H1 (cell line): Measurements from ENCODE around the gene HEATR5A. TPM values are rescaled to one million over a fixed set of nuclear protein-coding genes. Genes with fewer than 3 reads are reported as not detected.

Experiments
- CTCF ChIA-PET: fragments of 300-600 bp; sonication (Branson Sonifier 250); formaldehyde crosslinking; loops from one replicate; lab custom pipeline; 2021; ENCODE audit not compliant: partially characterized antibody; lab: Charles Lee
- POLR2A ChIA-PET: fragments of 300-600 bp; sonication (Branson Sonifier 250); formaldehyde crosslinking; loops from one replicate; lab custom pipeline; 2021; ENCODE audit warnings: inconsistent platforms; ENCODE audit not compliant: partially characterized antibody; lab: Charles Lee
- DNase-seq, 2 experiments: peaks; one replicate each; pipeline versions ENCODE4 v3.0.0 to v3.0.0-alpha.2; 2010 to 2022; ENCODE audit warnings: low spot score in 2 of 2, low read depth in 1 of 2, mixed read lengths in 1 of 2
- FAIRE-seq: peaks from 2 replicates; lab custom pipeline; 2011; peaks lifted over from hg19 to GRCh38; lab: Jason Lieb, UNC
- H2AFZ ChIP-seq: 2 replicates; pipeline ENCODE4 v1.8.1; 2012; ENCODE audit warnings: low read length, inconsistent platforms
- H2AK5ac ChIP-seq: 2 replicates; pipeline ENCODE4 v1.6.1; 2013; ENCODE audit warnings: low read depth, low read length
- H2BK120ac ChIP-seq: replicated peaks from 2 replicates; pipeline ENCODE3; 2013; ENCODE audit warnings: low read depth, low read length, inconsistent platforms
- H2BK12ac ChIP-seq: 2 replicates; pipeline ENCODE4 v1.6.1; 2013; ENCODE audit warnings: low read depth, low read length
- H2BK15ac ChIP-seq: 2 replicates; pipeline ENCODE4 v1.6.1; 2013; ENCODE audit warnings: low read length
- H2BK20ac ChIP-seq: 2 replicates; pipeline ENCODE4 v1.6.1; 2013; ENCODE audit warnings: low read length
- H2BK5ac ChIP-seq: 2 replicates; pipeline ENCODE4 v1.6.1; 2013; ENCODE audit warnings: low read depth, low read length
- H3K14ac ChIP-seq: 2 replicates; pipeline ENCODE4 v1.6.1; 2013; ENCODE audit warnings: inconsistent platforms; ENCODE audit not compliant: insufficient read length
- H3K18ac ChIP-seq: 2 replicates; pipeline ENCODE4 v1.6.1; 2013; ENCODE audit warnings: low read length; ENCODE audit errors: extremely low read depth
- H3K23ac ChIP-seq: 2 replicates; pipeline ENCODE4 v1.6.1; 2013; ENCODE audit warnings: inconsistent platforms; ENCODE audit not compliant: insufficient read length
- H3K23me2 ChIP-seq: 2 replicates; pipeline ENCODE4 v1.6.1; 2013; ENCODE audit warnings: low read depth, low read length
- H3K27ac ChIP-seq: 2 replicates; pipeline ENCODE4 v1.6.1; 2011; ENCODE audit warnings: low read depth, low read length, inconsistent platforms
- H3K27me3 ChIP-seq, 4 experiments: replicated peaks in 1 of 4; 1 replicate in 1 of 4; 2 replicates in 3 of 4; pipeline versions ENCODE4 v1.6.1 to v1.8.1; 2011 to 2013; ENCODE audit warnings: low read length in 3 of 4, mild to moderate bottlenecking in 3 of 4, inconsistent platforms in 2 of 4, mixed read lengths in 2 of 4, moderate library complexity in 1 of 4; ENCODE audit not compliant: control insufficient read depth in 3 of 4, insufficient read depth in 3 of 4; ENCODE audit errors: extremely low read depth in 1 of 4
- H3K36me3 ChIP-seq, 4 experiments: 2 replicates each; pipeline versions ENCODE4 v1.6.1 to v1.8.1; 2011 to 2013; ENCODE audit warnings: mild to moderate bottlenecking in 4 of 4, low read length in 3 of 4, moderate library complexity in 2 of 4, control low read depth in 1 of 4, inconsistent platforms in 1 of 4; ENCODE audit not compliant: insufficient read depth in 4 of 4, control insufficient read depth in 2 of 4
- H3K4ac ChIP-seq: replicated peaks from 2 replicates; pipeline ENCODE3; 2013; ENCODE audit warnings: low read length, low read depth, mixed read lengths, inconsistent platforms; ENCODE audit not compliant: insufficient read length
- H3K4me1 ChIP-seq, 4 experiments: replicated peaks in 1 of 4; 1 replicate in 1 of 4; 2 replicates in 3 of 4; pipeline versions ENCODE4 v1.6.1 to v1.8.1; 2011 to 2013; ENCODE audit warnings: low read length in 3 of 4, inconsistent platforms in 2 of 4, mixed read lengths in 1 of 4; ENCODE audit not compliant: insufficient read depth in 4 of 4, control insufficient read depth in 3 of 4
- H3K4me2 ChIP-seq, 2 experiments: 2 replicates each; pipeline versions ENCODE4 v1.6.1 to v1.8.1; 2011 to 2013; ENCODE audit warnings: low read depth in 2 of 2, low read length in 2 of 2, control low read depth in 1 of 2, inconsistent platforms in 1 of 2, mild to moderate bottlenecking in 1 of 2; ENCODE audit not compliant: insufficient read depth in 1 of 2
- H3K4me3 ChIP-seq, 4 experiments: fragments of 200-600, 300-600 bp in 1 of 4; sonication (generic), shearing (Covaris generic), sonication (Bioruptor Twin) in 1 of 4; 2 replicates each; pipeline versions ENCODE4 v1.5.1 to v1.8.1; 2011 to 2016; ENCODE audit warnings: low read length in 4 of 4, low read depth in 3 of 4, control low read depth in 2 of 4, inconsistent platforms in 2 of 4, mild to moderate bottlenecking in 2 of 4, mixed read lengths in 1 of 4, moderate library complexity in 1 of 4; ENCODE audit not compliant: insufficient read depth in 2 of 4; ENCODE audit errors: extremely low read depth in 1 of 4
- H3K56ac ChIP-seq: replicated peaks from 2 replicates; pipeline ENCODE3; 2013; ENCODE audit warnings: low read depth, mild to moderate bottlenecking, mixed read lengths, low read length, inconsistent platforms; ENCODE audit not compliant: insufficient read length
- H3K79me1 ChIP-seq: 2 replicates; pipeline ENCODE4 v1.6.1; 2013; ENCODE audit warnings: low read depth, low read length, control low read depth
- H3K79me2 ChIP-seq, 2 experiments: 2 replicates each; pipeline versions ENCODE4 v1.6.1 to v1.8.1; 2012 to 2013; ENCODE audit warnings: low read length in 2 of 2, mild to moderate bottlenecking in 2 of 2, inconsistent platforms in 1 of 2; ENCODE audit not compliant: insufficient read depth in 2 of 2, control insufficient read depth in 1 of 2
- H3K9ac ChIP-seq, 4 experiments: replicated peaks in 1 of 4; 1 replicate in 1 of 4; 2 replicates in 3 of 4; pipeline versions ENCODE4 v1.6.1 to v1.8.1; 2011 to 2013; ENCODE audit warnings: low read depth in 3 of 4, low read length in 3 of 4, control low read depth in 2 of 4, mild to moderate bottlenecking in 2 of 4, moderate library complexity in 2 of 4, inconsistent platforms in 1 of 4; ENCODE audit errors: extremely low read depth in 1 of 4
- H3K9me3 ChIP-seq, 2 experiments: 2 replicates each; pipeline versions ENCODE4 v1.6.1 to v1.8.1; 2012 to 2013; ENCODE audit warnings: mild to moderate bottlenecking in 2 of 2, moderate library complexity in 2 of 2, control low read depth in 1 of 2, inconsistent platforms in 1 of 2, low read depth in 1 of 2, low read length in 1 of 2, mixed read lengths in 1 of 2; ENCODE audit not compliant: insufficient read depth in 2 of 2
- H4K20me1 ChIP-seq, 2 experiments: replicated peaks in 1 of 2; 2 replicates each; pipeline versions ENCODE3 to v1.8.1; 2011 to 2013; ENCODE audit warnings: inconsistent platforms in 2 of 2, low read length in 2 of 2, mild to moderate bottlenecking in 1 of 2; ENCODE audit not compliant: insufficient read depth in 2 of 2, control insufficient read depth in 1 of 2
- H4K5ac ChIP-seq: 2 replicates; pipeline ENCODE4 v1.6.1; 2013; ENCODE audit warnings: low read length, low read depth, mixed read lengths, inconsistent platforms; ENCODE audit not compliant: insufficient read length
- H4K8ac ChIP-seq: 2 replicates; pipeline ENCODE4 v1.8.0; 2013; ENCODE audit warnings: mild to moderate bottlenecking, moderate library complexity, low read length, inconsistent platforms; ENCODE audit not compliant: insufficient read depth; ENCODE audit errors: extremely low read depth
- H4K91ac ChIP-seq: replicated peaks from 2 replicates; pipeline ENCODE3; 2013; ENCODE audit warnings: low read length, mixed read lengths, inconsistent platforms; ENCODE audit not compliant: insufficient read length
- CHD1 ChIP-seq: IDR thresholded peaks from 2 replicates; pipeline ENCODE4 v1.6.1; 2012; ENCODE audit warnings: low read depth, low read length, improper control_type of control experiment
- CREB1 ChIP-seq: IDR thresholded peaks from 2 replicates; pipeline ENCODE4 v1.6.1; 2012; ENCODE audit warnings: inconsistent platforms
- CTBP2 ChIP-seq: IDR thresholded peaks from 2 replicates; pipeline ENCODE4 v1.7.0; 2011; ENCODE audit warnings: borderline replicate concordance, mild to moderate bottlenecking, moderate library complexity, mixed read lengths, low read length; ENCODE audit not compliant: insufficient read depth, insufficient read length
- EP300 ChIP-seq, 2 experiments: IDR thresholded peaks; 1 replicate in 1 of 2; 2 replicates in 1 of 2; pipeline ENCODE4 v1.6.1; 2011 to 2012; ENCODE audit warnings: low read depth in 2 of 2, low read length in 2 of 2, mild to moderate bottlenecking in 2 of 2, borderline replicate concordance in 1 of 2, inconsistent platforms in 1 of 2, moderate library complexity in 1 of 2
- EZH2 ChIP-seq: fragments of 200-600 bp; sonication (generic); IDR thresholded peaks from 2 replicates; pipeline ENCODE4 v1.7.1; 2012; ENCODE audit warnings: low read depth, mild to moderate bottlenecking, moderate library complexity, low read length, inconsistent platforms; ENCODE audit not compliant: severe bottlenecking
- JUN ChIP-seq: IDR thresholded peaks from 2 replicates; pipeline ENCODE4 v1.6.1; 2011; ENCODE audit warnings: low read depth, mild to moderate bottlenecking, improper control_type of control experiment, low read length
- NRF1 ChIP-seq: IDR thresholded peaks from 2 replicates; pipeline ENCODE4 v1.6.1; 2011; ENCODE audit warnings: mild to moderate bottlenecking, low read depth, low read length, improper control_type of control experiment
- WGBS, 2 experiments: shearing (Covaris generic) in 1 of 2; methylation state at CpG; one replicate each; pipeline versions ENCODE4 v1.1.6 to v1.1.7; 2013 to 2015; ENCODE audit warnings: low lambda C conversion rate in 2 of 2, mixed read lengths in 2 of 2, inconsistent platforms in 1 of 2, low coverage in 1 of 2, missing lambda C conversion rate in 1 of 2; ENCODE audit not compliant: insufficient replicate concordance in 2 of 2, insufficient coverage in 1 of 2, insufficient read length in 1 of 2; ENCODE audit errors: extremely low coverage in 1 of 2, missing lambda C conversion rate in 1 of 2; 5-methylcytosine and 5-hydroxymethylcytosine counted together
- polyA plus RNA-seq, 7 experiments: library from polyadenylated mRNA; depleted of rRNA in 3 of 7; stranded (reverse) in 5 of 7; unstranded in 2 of 7; fragments of >200 nt in 5 of 7; fragments of 200-250 nt in 2 of 7; gene quantifications; 1 replicate in 5 of 7; 2 replicates in 1 of 7; 4 replicates in 1 of 7; pipeline versions ENCODE4 v1.2.1 to v1.2.3, GENCODE V29; 2011 to 2013; ENCODE audit warnings: missing spikeins in 2 of 7, mixed read lengths in 2 of 7
- total RNA-seq: library from RNA; stranded (reverse); fragmentation: NEBNext Ultra II Directional; extraction: Animal tissue kit (Norgen Biotek cat#: 25700); gene quantifications from 2 replicates; pipeline ENCODE4 v1.2.1, GENCODE V29; 2021
- TF ChIP-seq, protein P1 (sequence below): IDR thresholded peaks from 2 replicates; pipeline ENCODE4 v1.6.1; 2012; ENCODE audit warnings: inconsistent platforms
- TF ChIP-seq, protein P2 (sequence below): IDR thresholded peaks from 2 replicates; pipeline ENCODE4 v1.6.1; 2012; ENCODE audit warnings: low read length, inconsistent platforms

The HEATR5A gene
- total and polyA plus RNA-seq, 2 of the 8 experiments (the other 6 are each of a cell fraction or from before 2014, with no cell fraction given) = 9.0 to 36.2 TPM

GRCh38 chr14:31391473-31391872 is 28.9 kb downstream of the HEATR5A start:
- Histone ChIP-seq H2AFZ (no peak overlapping the region), H3K9me3 (no peaks in the 10 kb centered on the region), H2BK20ac (no peak overlapping the region), H4K8ac (no peak overlapping the region), H3K9ac (no peak overlapping the region), H3K27ac (no peak overlapping the region), H3K79me1 (no peaks in the 10 kb centered on the region), H2BK120ac (no peak overlapping the region), H3K23ac (no peak overlapping the region), H3K14ac (no peak overlapping the region), H3K23me2 (no peaks in the 10 kb centered on the region), H3K27me3 (no peaks in the 10 kb centered on the region), H3K18ac (no peak overlapping the region), H3K4me3 (no peak overlapping the region), H2BK12ac (no peak overlapping the region), H2AK5ac (no peak overlapping the region), H4K91ac (no peak overlapping the region), H3K4me1 (no peaks in the 10 kb centered on the region), H4K5ac (no peak overlapping the region), H3K56ac (no peak overlapping the region), H3K79me2 (no peaks in the 10 kb centered on the region), H4K20me1 (peaks cover 0 to 1% of the 10 kb centered on the region in 2 experiments), H2BK15ac (no peak overlapping the region), H3K4me2 (no peak overlapping the region), H2BK5ac (no peak overlapping the region), H3K4ac (no peak overlapping the region), H3K36me3 (peaks cover 0 to 4% (median under 1%) of the 10 kb centered on the region in 4 experiments; a peak in 2 of 8 replicates)
- POLR2A ChIA-PET = interaction anchor here (0.9 kb wide), 1 partner anchor 37 kb away, joined by 3 read pairs; no protein-coding TSS in a partner anchor
- no peak for FAIRE-seq
- no peak for DNase-seq
- TF ChIP-seq, protein P1, sequence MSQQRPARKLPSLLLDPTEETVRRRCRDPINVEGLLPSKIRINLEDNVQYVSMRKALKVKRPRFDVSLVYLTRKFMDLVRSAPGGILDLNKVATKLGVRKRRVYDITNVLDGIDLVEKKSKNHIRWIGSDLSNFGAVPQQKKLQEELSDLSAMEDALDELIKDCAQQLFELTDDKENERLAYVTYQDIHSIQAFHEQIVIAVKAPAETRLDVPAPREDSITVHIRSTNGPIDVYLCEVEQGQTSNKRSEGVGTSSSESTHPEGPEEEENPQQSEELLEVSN = no peak
- TF ChIP-seq CHD1 = no peak
- no peak for TF ChIP-seq JUN
- no peak for TF ChIP-seq EP300 (IDR thresholded peaks at IDR 0.05; ENCODE audit: borderline replicate concordance in 1 of 2, low read depth in 2 of 2, low read length in 2 of 2)
- no peak for TF ChIP-seq NRF1
- no peak for TF ChIP-seq CREB1
- TF ChIP-seq, protein P2, sequence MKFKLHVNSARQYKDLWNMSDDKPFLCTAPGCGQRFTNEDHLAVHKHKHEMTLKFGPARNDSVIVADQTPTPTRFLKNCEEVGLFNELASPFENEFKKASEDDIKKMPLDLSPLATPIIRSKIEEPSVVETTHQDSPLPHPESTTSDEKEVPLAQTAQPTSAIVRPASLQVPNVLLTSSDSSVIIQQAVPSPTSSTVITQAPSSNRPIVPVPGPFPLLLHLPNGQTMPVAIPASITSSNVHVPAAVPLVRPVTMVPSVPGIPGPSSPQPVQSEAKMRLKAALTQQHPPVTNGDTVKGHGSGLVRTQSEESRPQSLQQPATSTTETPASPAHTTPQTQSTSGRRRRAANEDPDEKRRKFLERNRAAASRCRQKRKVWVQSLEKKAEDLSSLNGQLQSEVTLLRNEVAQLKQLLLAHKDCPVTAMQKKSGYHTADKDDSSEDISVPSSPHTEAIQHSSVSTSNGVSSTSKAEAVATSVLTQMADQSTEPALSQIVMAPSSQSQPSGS = no peak
- TF ChIP-seq CTBP2 = no peak
- no peak for TF ChIP-seq EZH2
- 93% methylated on average over 3 of the region's 3 CpGs; no CpG with 5 or more reads in 1 of the 2 experiments for WGBS, 2 experiments
- CTCF ChIA-PET = interaction anchor here (0.6 to 1.3 kb wide), 2 partner anchors 120 to 863 kb away, joined by 3 read pairs; no protein-coding TSS in a partner anchor
